HG03469 (cell line): Measurements from ENCODE around the gene KIAA1143.

ENCODE experiments used
- ATAC-seq: cut with Tn5 transposase; IDR thresholded peaks from one replicate; pipeline ENCODE4 v1.9.1; 2021; ENCODE audit warnings: mild to moderate bottlenecking, moderate library complexity, moderate number of reproducible peaks; ENCODE audit not compliant: unreplicated experiment

KIAA1143 gene

GRCh38 chr3:44761424-44762169 lies at the start of gene KIAA1143, which contains the start of gene KIF15:
KIAA1143 (minus strand) TSS chr3:44761619; CDS start chr3:44761602, 17 bp downstream.
KIF15 (plus strand) TSS chr3:44761794; CDS start chr3:44761866, 72 bp downstream.
- peak; percentile 64 for ATAC-seq

GRCh38 chr3:44805960-44806359 lies 44.5 kb upstream of the KIAA1143 start:
- no peak for ATAC-seq

- ATAC-seq, result no peak
Observed at GRCh38 chr3:44803298-44803697, 41.9 kb upstream of the KIAA1143 start.

- no peak for ATAC-seq
Observed at GRCh38 chr3:44802011-44802410, 40.6 kb upstream of the KIAA1143 start.

- no peak for ATAC-seq
Observed at GRCh38 chr3:44795197-44795596, 33.8 kb upstream of the KIAA1143 start.

- ATAC-seq, result no peak
Observed at GRCh38 chr3:44782891-44783290, 21.5 kb upstream of the KIAA1143 start.

GRCh38 chr3:44772099-44772442 lies 10.7 kb upstream of the KIAA1143 start:
- ATAC-seq, result no peak

GRCh38 chr3:44771424-44772098 lies 10.1 kb upstream of the KIAA1143 start:
- no peak for ATAC-seq

GRCh38 chr3:44764248-44764647 lies 2.8 kb upstream of the KIAA1143 start:
- no peak for ATAC-seq

GRCh38 chr3:44762690-44763089 lies 1.3 kb upstream of the KIAA1143 start:
- ATAC-seq, result no peak

- no peak for ATAC-seq
Observed at GRCh38 chr3:44762170-44762677, 805 bp upstream of the KIAA1143 start.

- peak; percentile 9 for ATAC-seq
Observed at GRCh38 chr3:44761101-44761423, 357 bp downstream of the KIAA1143 start.

- no peak for ATAC-seq
Observed at GRCh38 chr3:44734646-44735168, 26.7 kb downstream of the KIAA1143 start.

GRCh38 chr3:44729384-44729910 lies 32.0 kb downstream of the KIAA1143 start, which contains the start of gene ZNF501:
ZNF501 (plus strand) TSS chr3:44729635; CDS start chr3:44734422, 4,787 bp downstream.
- no peak for ATAC-seq

GRCh38 chr3:44722103-44722401 lies 39.4 kb downstream of the KIAA1143 start:
- no peak for ATAC-seq

GRCh38 chr3:44721231-44722102 lies 40.0 kb downstream of the KIAA1143 start:
- ATAC-seq, result no peak

GRCh38 chr3:44712455-44713075 lies 48.9 kb downstream of the KIAA1143 start, which contains the start of gene ZNF502:
ZNF502 (plus strand) TSS chr3:44712660; CDS start chr3:44720262, 7,602 bp downstream.
- ATAC-seq, result no peak
